A549 (cell line): Measurements from ENCODE around the gene SLC35A5. TPM values are rescaled to one million over a fixed set of nuclear protein-coding genes. Genes with fewer than 3 reads are reported as not detected.
"Not testable (repeated sequence)": the region's sequence is repeated elsewhere in the genome, so short reads cannot be mapped to it uniquely, and the experiment has no call there.

Experiments used
- ATAC-seq, 2 experiments: fragments of 200-7000 bp in 1 of 2; fragments of >200 bp in 1 of 2; cut with Nextera tagmentation in 1 of 2; cut with Tn5 transposase in 1 of 2; 3 replicates each; pipeline versions ENCODE4 v1.8.0 to v1.9.1; 2018 to 2020; ENCODE audit warnings: mild to moderate bottlenecking in 1 of 2, moderate library complexity in 1 of 2
- CTCF ChIA-PET: fragments of 300-600 bp; sonication (Branson Sonifier 250); formaldehyde crosslinking; extraction: SDS; loops from one replicate; lab custom pipeline; 2021; ENCODE audit warnings: antibody characterized with exemption, inconsistent platforms; lab: Yijun Ruan, JAX
- POLR2A ChIA-PET: fragments of 350-600 bp; formaldehyde crosslinking; extraction: SDS; loops from one replicate; lab custom pipeline; 2021; ENCODE audit warnings: antibody characterized with exemption, inconsistent platforms; lab: Yijun Ruan, JAX
- DNase-seq, 2 experiments: peaks; one replicate each; pipeline versions ENCODE4 v3.0.0 to v3.0.0-alpha.2; 2011 to 2016; ENCODE audit warnings: low read depth in 1 of 2, low spot score in 1 of 2
- FAIRE-seq: peaks from 2 replicates; lab custom pipeline; 2011; peaks lifted over from hg19 to GRCh38; lab: Jason Lieb, UNC
- H3K27ac ChIP-seq, 2 experiments: fragments of >200 bp; sonication (Bioruptor Twin); formaldehyde crosslinking; 3 replicates each; pipeline ENCODE4 v1.5.1; 2016 to 2017
- H3K4me1 ChIP-seq: fragments of >200 bp; sonication (Bioruptor Twin); formaldehyde crosslinking; 3 replicates; pipeline ENCODE4 v1.6.1; 2016
- H3K4me2 ChIP-seq: fragments of >200 bp; sonication (Bioruptor Twin); formaldehyde crosslinking; 3 replicates; pipeline ENCODE4 v1.6.1; 2016
- H3K4me3 ChIP-seq: fragments of >200 bp; sonication (Bioruptor Twin); formaldehyde crosslinking; 3 replicates; pipeline ENCODE4 v1.5.1; 2016
- H3K9me3 ChIP-seq: fragments of >200 bp; sonication (Bioruptor Twin); formaldehyde crosslinking; 3 replicates; pipeline ENCODE4 v1.6.1; 2016
- CBX2 ChIP-seq: fragments of 200-600 bp; sonication (generic); IDR thresholded peaks from 2 replicates; pipeline ENCODE4 v1.6.1; 2016; ENCODE audit warnings: low read depth, mild to moderate bottlenecking, borderline replicate concordance
- CEBPB ChIP-seq, 2 experiments: fragments of >200 bp in 1 of 2; sonication (Bioruptor Twin) in 1 of 2; formaldehyde crosslinking in 1 of 2; IDR thresholded peaks; 2 replicates each; pipeline ENCODE4 v1.6.1; 2012 to 2016
- CHD2 ChIP-seq: fragments of 150-350 bp; IDR thresholded peaks from 2 replicates; pipeline ENCODE4 v1.6.1; 2014; ENCODE audit warnings: low read length; ENCODE audit not compliant: partially characterized antibody
- FOXS1 ChIP-seq: fragments of 250-450 bp; sonication (Bioruptor Pico); IDR thresholded peaks from 2 replicates; pipeline ENCODE4 v1.5.0; 2020; ENCODE audit warnings: mild to moderate bottlenecking, moderate library complexity
- HOXB5 ChIP-seq: fragments of 250-450 bp; sonication (Bioruptor Pico); IDR thresholded peaks from 2 replicates; pipeline ENCODE4 v1.5.0; 2020; ENCODE audit warnings: mild to moderate bottlenecking, moderate library complexity
- JUN ChIP-seq, 2 experiments: fragments of >200 bp; sonication (Bioruptor Twin); formaldehyde crosslinking; IDR thresholded peaks; 2 replicates in 1 of 2; 3 replicates in 1 of 2; pipeline ENCODE4 v1.6.1; 2016 to 2017
- KDM5A ChIP-seq: fragments of 200-600 bp; sonication (generic); IDR thresholded peaks from 2 replicates; pipeline ENCODE4 v1.6.1; 2016; ENCODE audit warnings: antibody characterized with exemption, mild to moderate bottlenecking
- MAFK ChIP-seq: fragments of 450-650 bp; IDR thresholded peaks from 2 replicates; pipeline ENCODE4 v1.6.1; 2014; ENCODE audit not compliant: partially characterized antibody
- MYC ChIP-seq: IDR thresholded peaks from 2 replicates; pipeline ENCODE4 v1.6.1; 2012; ENCODE audit warnings: mild to moderate bottlenecking, inconsistent platforms, low read length, improper control_type of control experiment, borderline replicate concordance
- NFE2L2 ChIP-seq: fragments of 150-350 bp; conservative IDR thresholded peaks from 2 replicates; pipeline ENCODE4 v1.6.1; 2014; ENCODE audit warnings: low read length
- NR3C1 ChIP-seq: fragments of >200 bp; sonication (Bioruptor Twin); formaldehyde crosslinking; IDR thresholded peaks from 3 replicates; pipeline ENCODE4 v1.6.1; 2017
- RCOR1 ChIP-seq: fragments of 150-350 bp; IDR thresholded peaks from 2 replicates; pipeline ENCODE4 v1.6.1; 2014; ENCODE audit warnings: antibody characterized with exemption, low read length, low read depth
- RNF2 ChIP-seq: fragments of 200-600 bp; sonication (generic); IDR thresholded peaks from 2 replicates; pipeline ENCODE4 v1.6.1; 2016; ENCODE audit warnings: low read depth, mild to moderate bottlenecking, antibody characterized with exemption, moderate library complexity, borderline replicate concordance
- SMC3 ChIP-seq: fragments of >200 bp; sonication (Bioruptor Twin); formaldehyde crosslinking; IDR thresholded peaks from 3 replicates; pipeline ENCODE4 v1.6.1; 2018; ENCODE audit warnings: inconsistent platforms
- SREBF2 ChIP-seq: fragments of 450-650 bp; IDR thresholded peaks from 2 replicates; pipeline ENCODE4 v1.6.1; 2014; ENCODE audit warnings: mild to moderate bottlenecking, moderate library complexity
- TP53 ChIP-seq: fragments of 250-450 bp; sonication (Bioruptor Pico); IDR thresholded peaks from 2 replicates; pipeline ENCODE4 v1.5.0; 2021; ENCODE audit warnings: mild to moderate bottlenecking, moderate library complexity
- ZFP36 ChIP-seq: fragments of 450-650 bp; IDR thresholded peaks from 2 replicates; pipeline ENCODE4 v1.6.1; 2014; ENCODE audit warnings: borderline replicate concordance; ENCODE audit not compliant: partially characterized antibody
- ZNF302 ChIP-seq: fragments of 250-450 bp; sonication (Bioruptor Pico); IDR thresholded peaks from 2 replicates; pipeline ENCODE4 v1.9.0; 2021; ENCODE audit warnings: inconsistent platforms, mild to moderate bottlenecking, moderate library complexity
- WGBS: methylation state at CpG from one replicate; pipeline ENCODE4 v1.1.6; 2017; ENCODE audit errors: missing lambda C conversion rate; 5-methylcytosine and 5-hydroxymethylcytosine counted together
- polyA plus RNA-seq, 4 experiments: library from polyadenylated mRNA; depleted of rRNA in 3 of 4; stranded (reverse); fragments of >200 nt; fragmentation: RNase III in 1 of 4; extraction: RNeasy Plus Mini Kit Qiagen cat#74134 plus additional on column Dnase treatment in 1 of 4; gene quantifications; 2 replicates in 3 of 4; 3 replicates in 1 of 4; pipeline ENCODE4 v1.2.3, GENCODE V29; 2011 to 2017
- TF ChIP-seq, protein P1 (sequence below): IDR thresholded peaks from 2 replicates; pipeline ENCODE4 v1.6.1; 2012; ENCODE audit warnings: low read depth, borderline replicate concordance
- TF ChIP-seq, protein P2 (sequence below): fragments of >200 bp; sonication (Bioruptor Twin); formaldehyde crosslinking; IDR thresholded peaks from 3 replicates; pipeline ENCODE4 v1.5.1; 2016
- TF ChIP-seq, protein P3 (sequence below): fragments of 200-600 bp; sonication (generic); IDR thresholded peaks from 2 replicates; pipeline ENCODE4 v1.6.1; 2016; ENCODE audit warnings: antibody characterized with exemption, mild to moderate bottlenecking, moderate library complexity

SLC35A5 gene
- polyA plus RNA-seq, 2 of the 4 experiments (the other 2 are of a cell fraction): 21.0 to 53.4 TPM

DNA sequence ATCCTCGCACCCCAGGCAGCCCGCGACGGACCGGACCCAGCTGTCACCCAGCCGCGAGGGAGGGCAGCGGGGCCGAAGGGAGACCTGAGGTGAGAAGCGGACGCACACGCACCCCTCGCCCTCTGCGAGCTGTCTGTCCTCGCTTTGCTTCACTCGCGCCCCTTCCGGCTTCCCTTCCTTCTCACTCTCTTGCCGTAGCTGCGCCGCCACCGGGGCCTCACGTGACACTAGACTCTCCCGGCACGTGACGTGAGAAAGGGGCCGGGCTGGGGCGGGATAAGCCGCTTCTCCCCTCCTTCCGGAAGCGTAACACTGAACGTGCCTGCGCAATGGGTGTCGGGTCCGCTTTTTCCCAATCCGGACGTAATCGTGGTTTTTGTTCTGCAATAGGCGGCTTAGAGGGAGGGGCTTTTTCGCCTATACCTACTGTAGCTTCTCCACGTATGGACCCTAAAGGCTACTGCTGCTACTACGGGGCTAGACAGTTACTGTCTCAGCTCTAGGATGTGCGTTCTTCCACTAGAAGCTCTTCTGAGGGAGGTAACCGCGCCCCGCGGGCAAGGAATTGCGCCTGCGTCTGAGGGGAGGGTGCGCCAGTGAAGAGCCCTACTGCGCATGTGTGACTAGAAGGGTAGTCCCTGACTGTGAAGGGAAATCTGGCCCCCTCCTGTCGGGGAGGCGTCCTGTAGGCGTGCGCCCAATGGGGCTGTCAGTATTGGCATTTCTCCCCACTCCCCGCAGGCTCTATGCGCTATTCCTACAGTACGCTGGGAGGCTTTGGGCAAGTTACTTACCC lies at the start of gene SLC35A5, which contains the start of gene ATG3 (continued):
- TF ChIP-seq TP53 (CRISPR knock-in tag) (no peak), KDM5A (0 out of 2 replicates have a peak, but pooled peaks have one; percentile 26), SREBF2 (no peak), RCOR1 (no peak)
- TF ChIP-seq, protein P1, sequence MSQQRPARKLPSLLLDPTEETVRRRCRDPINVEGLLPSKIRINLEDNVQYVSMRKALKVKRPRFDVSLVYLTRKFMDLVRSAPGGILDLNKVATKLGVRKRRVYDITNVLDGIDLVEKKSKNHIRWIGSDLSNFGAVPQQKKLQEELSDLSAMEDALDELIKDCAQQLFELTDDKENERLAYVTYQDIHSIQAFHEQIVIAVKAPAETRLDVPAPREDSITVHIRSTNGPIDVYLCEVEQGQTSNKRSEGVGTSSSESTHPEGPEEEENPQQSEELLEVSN: peak; percentile 76

DNA sequence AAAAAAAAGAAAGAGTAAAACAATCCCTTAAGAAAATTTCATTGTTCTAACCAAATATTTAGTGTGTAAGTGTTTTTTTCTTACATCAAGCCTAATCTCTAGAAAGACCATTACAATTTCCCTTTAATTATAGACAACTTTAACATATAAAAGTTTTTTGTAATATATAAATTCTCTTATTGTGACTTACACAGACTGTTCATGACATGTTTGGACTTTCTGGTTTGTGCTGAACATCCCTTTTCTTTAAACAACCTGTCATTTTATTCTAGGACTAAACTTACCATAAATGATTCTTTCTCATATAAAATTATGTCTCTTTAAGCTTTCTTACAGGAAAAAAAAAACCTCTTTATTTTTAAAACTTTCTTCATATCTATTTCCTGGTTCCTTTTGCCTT lies 49.5 kb upstream of the SLC35A5 start:
- H3K9me3 ChIP-seq: no peaks in the 10 kb centered on the region; the same call in 2 of the 3 replicates
- no peak overlapping the region for H3K4me2 ChIP-seq
- ChIA-PET POLR2A (no interaction called here), CTCF (interaction anchor here (1.2 to 1.5 kb wide), 2 partner anchors 219 to 523 kb away, joined by 3 to 5 read pairs; partner anchors contain the start of gene SLC9C1)
- no peak overlapping the region for H3K4me3 ChIP-seq
- FAIRE-seq (no peak), DNase-seq (peak in 1 of 2 experiments; percentile 7), ATAC-seq (no peak)
- H3K27ac ChIP-seq: no peak overlapping the region
- H3K4me1 ChIP-seq: no peaks in the 10 kb centered on the region
- TF ChIP-seq SMC3 (no peak), FOXS1 (CRISPR knock-in tag) (no peak), SREBF2 (no peak), NR3C1 (no peak), CEBPB (IDR thresholded peaks at IDR 0.05) (no peak), ZFP36 (peak; percentile 58), HOXB5 (CRISPR knock-in tag) (no peak)
- TF ChIP-seq, protein P1: no peak

DNA sequence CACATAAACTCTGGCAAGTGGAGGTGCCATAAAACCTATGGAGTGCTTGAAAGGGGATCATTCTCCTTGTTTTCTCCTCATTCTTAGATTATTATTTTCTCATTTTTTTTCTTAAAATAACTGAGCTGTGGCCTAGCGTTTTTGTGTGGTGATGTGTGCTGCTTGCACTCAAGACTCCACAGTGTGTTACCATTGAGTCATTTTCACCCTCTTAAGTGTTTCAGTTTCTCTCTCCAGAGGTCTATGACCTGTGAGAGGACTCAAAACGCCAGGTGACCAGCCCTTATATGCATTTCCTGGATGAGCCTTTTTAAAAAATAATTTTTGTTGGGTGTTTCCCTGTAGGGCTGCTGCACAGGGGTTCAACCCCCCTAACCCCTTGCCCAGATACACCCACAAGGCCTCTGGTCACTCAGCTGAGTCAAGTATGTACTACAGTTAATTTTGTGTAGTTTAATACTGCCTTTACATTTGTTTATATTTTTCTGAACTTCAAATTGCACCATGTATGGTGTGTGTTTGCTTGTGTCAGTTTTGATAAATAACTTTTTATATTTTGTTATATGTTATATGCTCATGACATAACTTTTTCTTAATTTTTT lies 47.2 kb upstream of the SLC35A5 start:
- 11% methylated on average over 2 of the region's 2 CpGs for WGBS
- Histone ChIP-seq H3K4me1 (no peaks in the 10 kb centered on the region), H3K27ac (no peak overlapping the region), H3K9me3 (no peaks in the 10 kb centered on the region; the same call in 2 of the 3 replicates), H3K4me2 (no peak overlapping the region), H3K4me3 (no peak overlapping the region)
- DNase-seq: no peak
- FAIRE-seq: no peak
- ChIA-PET CTCF (no interaction called here), POLR2A (no interaction called here)
- no peak for ATAC-seq
- TF ChIP-seq NFE2L2 (no peak), MYC (no peak), ZNF302 (CRISPR knock-in tag) (no peak), CBX2 (no peak), CHD2 (no peak), CEBPB (IDR thresholded peaks at IDR 0.05) (no peak), RNF2 (no peak), JUN (IDR thresholded peaks at IDR 0.05) (no peak), MAFK (no peak)
- TF ChIP-seq, protein P2, sequence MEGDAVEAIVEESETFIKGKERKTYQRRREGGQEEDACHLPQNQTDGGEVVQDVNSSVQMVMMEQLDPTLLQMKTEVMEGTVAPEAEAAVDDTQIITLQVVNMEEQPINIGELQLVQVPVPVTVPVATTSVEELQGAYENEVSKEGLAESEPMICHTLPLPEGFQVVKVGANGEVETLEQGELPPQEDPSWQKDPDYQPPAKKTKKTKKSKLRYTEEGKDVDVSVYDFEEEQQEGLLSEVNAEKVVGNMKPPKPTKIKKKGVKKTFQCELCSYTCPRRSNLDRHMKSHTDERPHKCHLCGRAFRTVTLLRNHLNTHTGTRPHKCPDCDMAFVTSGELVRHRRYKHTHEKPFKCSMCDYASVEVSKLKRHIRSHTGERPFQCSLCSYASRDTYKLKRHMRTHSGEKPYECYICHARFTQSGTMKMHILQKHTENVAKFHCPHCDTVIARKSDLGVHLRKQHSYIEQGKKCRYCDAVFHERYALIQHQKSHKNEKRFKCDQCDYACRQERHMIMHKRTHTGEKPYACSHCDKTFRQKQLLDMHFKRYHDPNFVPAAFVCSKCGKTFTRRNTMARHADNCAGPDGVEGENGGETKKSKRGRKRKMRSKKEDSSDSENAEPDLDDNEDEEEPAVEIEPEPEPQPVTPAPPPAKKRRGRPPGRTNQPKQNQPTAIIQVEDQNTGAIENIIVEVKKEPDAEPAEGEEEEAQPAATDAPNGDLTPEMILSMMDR: no peak
- TF ChIP-seq, protein P3, sequence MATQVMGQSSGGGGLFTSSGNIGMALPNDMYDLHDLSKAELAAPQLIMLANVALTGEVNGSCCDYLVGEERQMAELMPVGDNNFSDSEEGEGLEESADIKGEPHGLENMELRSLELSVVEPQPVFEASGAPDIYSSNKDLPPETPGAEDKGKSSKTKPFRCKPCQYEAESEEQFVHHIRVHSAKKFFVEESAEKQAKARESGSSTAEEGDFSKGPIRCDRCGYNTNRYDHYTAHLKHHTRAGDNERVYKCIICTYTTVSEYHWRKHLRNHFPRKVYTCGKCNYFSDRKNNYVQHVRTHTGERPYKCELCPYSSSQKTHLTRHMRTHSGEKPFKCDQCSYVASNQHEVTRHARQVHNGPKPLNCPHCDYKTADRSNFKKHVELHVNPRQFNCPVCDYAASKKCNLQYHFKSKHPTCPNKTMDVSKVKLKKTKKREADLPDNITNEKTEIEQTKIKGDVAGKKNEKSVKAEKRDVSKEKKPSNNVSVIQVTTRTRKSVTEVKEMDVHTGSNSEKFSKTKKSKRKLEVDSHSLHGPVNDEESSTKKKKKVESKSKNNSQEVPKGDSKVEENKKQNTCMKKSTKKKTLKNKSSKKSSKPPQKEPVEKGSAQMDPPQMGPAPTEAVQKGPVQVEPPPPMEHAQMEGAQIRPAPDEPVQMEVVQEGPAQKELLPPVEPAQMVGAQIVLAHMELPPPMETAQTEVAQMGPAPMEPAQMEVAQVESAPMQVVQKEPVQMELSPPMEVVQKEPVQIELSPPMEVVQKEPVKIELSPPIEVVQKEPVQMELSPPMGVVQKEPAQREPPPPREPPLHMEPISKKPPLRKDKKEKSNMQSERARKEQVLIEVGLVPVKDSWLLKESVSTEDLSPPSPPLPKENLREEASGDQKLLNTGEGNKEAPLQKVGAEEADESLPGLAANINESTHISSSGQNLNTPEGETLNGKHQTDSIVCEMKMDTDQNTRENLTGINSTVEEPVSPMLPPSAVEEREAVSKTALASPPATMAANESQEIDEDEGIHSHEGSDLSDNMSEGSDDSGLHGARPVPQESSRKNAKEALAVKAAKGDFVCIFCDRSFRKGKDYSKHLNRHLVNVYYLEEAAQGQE: no peak

DNA sequence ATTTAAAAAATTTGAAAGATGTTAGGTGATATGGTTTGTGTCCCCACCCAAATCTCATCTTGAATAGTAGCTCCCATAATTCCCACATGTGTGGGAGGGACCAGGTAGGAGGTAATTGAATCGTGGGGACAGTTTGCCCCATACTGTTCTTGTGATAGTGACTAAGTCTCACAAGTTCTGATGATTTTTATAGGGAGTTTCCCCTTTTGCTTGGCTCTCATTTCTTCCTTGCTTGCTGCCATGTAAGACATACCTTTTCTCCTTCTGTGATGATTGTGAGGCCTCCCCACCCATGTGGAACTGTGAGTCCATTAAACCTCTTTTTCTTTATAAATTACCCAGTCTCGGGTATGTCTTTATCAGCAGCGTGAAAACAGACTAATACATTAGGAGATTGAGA lies 42.9 kb upstream of the SLC35A5 start:
- H3K9me3 ChIP-seq, DNase-seq, H3K4me1 ChIP-seq, H3K4me3 ChIP-seq, FAIRE-seq, H3K4me2 ChIP-seq, POLR2A ChIA-PET, ATAC-seq, H3K27ac ChIP-seq: not testable (repeated sequence)
- 53% methylated on average over 3 of the region's 3 CpGs for WGBS
- CTCF ChIA-PET: interaction anchor here (0.9 to 1.4 kb wide), 3 partner anchors 12 to 380 kb away, joined by 3 to 12 read pairs (median 4); no protein-coding TSS in a partner anchor
